Measurements from ENCODE around the gene CYB561D2. TPM values are rescaled to one million over a fixed set of nuclear protein-coding genes. Genes with fewer than 3 reads are reported as not detected.
A peak's percentile ranks its signal among the peaks of the same experiment; 100 is the strongest.

Gene CYB561D2
- total and polyA plus RNA-seq, 2 of the 13 experiments (the other 11 are each of a cell fraction or from before 2014, with no cell fraction given): 11.1 to 17.2 TPM

GRCh38 chr3:50358911-50359759 is 8.5 kb downstream of the CYB561D2 start, which contains the start of gene TMEM115 (continued):
- TF ChIP-seq FUBP1 (CRISPR knock-in tag; IDR thresholded peaks at IDR 0.05; ENCODE audit: borderline replicate concordance) (no peak), NBN (conservative IDR thresholded peaks at IDR 0.05) (no peak), CTCF (CRISPR knock-in tag; IDR thresholded peaks at IDR 0.05) (no peak), ZSCAN21 (CRISPR knock-in tag; IDR thresholded peaks at IDR 0.05; ENCODE audit: borderline replicate concordance) (peak; percentile 77; the same call in 1 of the 2 replicates), RFX3 (CRISPR knock-in tag; IDR thresholded peaks at IDR 0.05) (no peak), ZNF33A (CRISPR knock-in tag; IDR thresholded peaks at IDR 0.05; ENCODE audit: borderline replicate concordance) (no peak), SMARCE1 (IDR thresholded peaks at IDR 0.05; ENCODE audit: borderline replicate concordance) (no peak), SPEN (CRISPR knock-in tag; IDR thresholded peaks at IDR 0.05; ENCODE audit: low read depth) (peak; percentile 97), MXD4 (CRISPR knock-in tag; IDR thresholded peaks at IDR 0.05) (peak; percentile 79; the same call in 1 of the 2 replicates), YY1 (IDR thresholded peaks at IDR 0.05; ENCODE audit: insufficient read depth, insufficient replicate concordance, low read depth, low read length) (peak; percentile 69), THAP11 (CRISPR knock-in tag; IDR thresholded peaks at IDR 0.05) (peak; percentile 100), CHD4 (IDR thresholded peaks at IDR 0.05; ENCODE audit: borderline replicate concordance, low read length) (no peak), PTBP1 (IDR thresholded peaks at IDR 0.05; ENCODE audit: low read depth, low read length, poor library complexity, severe bottlenecking) (no peak), CBX5 (CRISPR knock-in tag; IDR thresholded peaks at IDR 0.05; ENCODE audit: borderline replicate concordance) (peak; percentile 15), ZFY (CRISPR knock-in tag; IDR thresholded peaks at IDR 0.05) (peak; percentile 100), ZNF607 (CRISPR knock-in tag; IDR thresholded peaks at IDR 0.05; ENCODE audit: borderline replicate concordance) (peak; percentile 35; the same call in 1 of the 2 replicates), MAFF (IDR thresholded peaks at IDR 0.05; ENCODE audit: low read depth, low read length) (no peak), THYN1 (CRISPR knock-in tag; IDR thresholded peaks at IDR 0.05; ENCODE audit: borderline replicate concordance, low read depth) (no peak)
- TF ChIP-seq, protein P1, sequence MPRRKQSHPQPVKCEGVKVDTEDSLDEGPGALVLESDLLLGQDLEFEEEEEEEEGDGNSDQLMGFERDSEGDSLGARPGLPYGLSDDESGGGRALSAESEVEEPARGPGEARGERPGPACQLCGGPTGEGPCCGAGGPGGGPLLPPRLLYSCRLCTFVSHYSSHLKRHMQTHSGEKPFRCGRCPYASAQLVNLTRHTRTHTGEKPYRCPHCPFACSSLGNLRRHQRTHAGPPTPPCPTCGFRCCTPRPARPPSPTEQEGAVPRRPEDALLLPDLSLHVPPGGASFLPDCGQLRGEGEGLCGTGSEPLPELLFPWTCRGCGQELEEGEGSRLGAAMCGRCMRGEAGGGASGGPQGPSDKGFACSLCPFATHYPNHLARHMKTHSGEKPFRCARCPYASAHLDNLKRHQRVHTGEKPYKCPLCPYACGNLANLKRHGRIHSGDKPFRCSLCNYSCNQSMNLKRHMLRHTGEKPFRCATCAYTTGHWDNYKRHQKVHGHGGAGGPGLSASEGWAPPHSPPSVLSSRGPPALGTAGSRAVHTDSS (CRISPR knock-in tag; conservative IDR thresholded peaks at IDR 0.05): no peak
- TF ChIP-seq, protein P2, sequence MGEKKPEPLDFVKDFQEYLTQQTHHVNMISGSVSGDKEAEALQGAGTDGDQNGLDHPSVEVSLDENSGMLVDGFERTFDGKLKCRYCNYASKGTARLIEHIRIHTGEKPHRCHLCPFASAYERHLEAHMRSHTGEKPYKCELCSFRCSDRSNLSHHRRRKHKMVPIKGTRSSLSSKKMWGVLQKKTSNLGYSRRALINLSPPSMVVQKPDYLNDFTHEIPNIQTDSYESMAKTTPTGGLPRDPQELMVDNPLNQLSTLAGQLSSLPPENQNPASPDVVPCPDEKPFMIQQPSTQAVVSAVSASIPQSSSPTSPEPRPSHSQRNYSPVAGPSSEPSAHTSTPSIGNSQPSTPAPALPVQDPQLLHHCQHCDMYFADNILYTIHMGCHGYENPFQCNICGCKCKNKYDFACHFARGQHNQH (CRISPR knock-in tag; IDR thresholded peaks at IDR 0.05): peak; percentile 80
